Cardiac muscle cell (in vitro differentiated cells and primary cell): ENCODE data around the gene TRIM68. TPM values are rescaled to one million over a fixed set of nuclear protein-coding genes. Genes with fewer than 3 reads are reported as not detected.

ENCODE experiments used
- DNase-seq, 2 donors: peaks; one replicate each; pipeline versions ENCODE4 v3.0.0 to v3.0.0-alpha.2; 2010 to 2017; ENCODE audit warnings: low read depth in 1 of 2, low spot score in 1 of 2
- H3K27ac ChIP-seq: fragments of 200-600 bp; sonication (generic); 2 replicates; pipeline ENCODE4 v1.5.1; 2016
- H3K27me3 ChIP-seq: fragments of 200-600 bp; sonication (generic); 2 replicates; pipeline ENCODE4 v1.6.0; 2016; ENCODE audit warnings: control low read depth
- H3K36me3 ChIP-seq: fragments of 200-600 bp; sonication (generic); 2 replicates; pipeline ENCODE4 v1.5.1; 2016; ENCODE audit warnings: control low read depth
- H3K4me1 ChIP-seq: fragments of 200-600 bp; sonication (generic); 2 replicates; pipeline ENCODE4 v1.8.1; 2017; ENCODE audit warnings: low read depth, mild to moderate bottlenecking, mixed run types
- H3K4me3 ChIP-seq: fragments of 200-600 bp; sonication (generic); 2 replicates; pipeline ENCODE4 v1.5.1; 2016; ENCODE audit warnings: mild to moderate bottlenecking
- H3K9me3 ChIP-seq: fragments of 200-600 bp; sonication (generic); 2 replicates; pipeline ENCODE4 v1.5.1; 2017; ENCODE audit warnings: low read depth, mild to moderate bottlenecking, control low read depth
- polyA plus RNA-seq: library from polyadenylated mRNA; unstranded; fragments of >200 nt; fragmentation: Nextera tagmentation; extraction: Ambion mirVana; gene quantifications from 2 replicates; pipeline ENCODE4 v1.2.1, GENCODE V29; 2016
- total RNA-seq: library from RNA; depleted of rRNA; stranded (reverse); fragments of >200 nt; gene quantifications from 2 replicates; pipeline ENCODE4 v1.2.3, GENCODE V29; 2016
- TF ChIP-seq, protein P1 (sequence below): IDR thresholded peaks from 2 replicates; pipeline ENCODE4 v1.5.1; 2012; ENCODE audit warnings: low read depth, mild to moderate bottlenecking, low read length

Gene TRIM68
- total and polyA plus RNA-seq, 2 experiments from 2014 or later, result 9.7 to 10.6 TPM

DNA sequence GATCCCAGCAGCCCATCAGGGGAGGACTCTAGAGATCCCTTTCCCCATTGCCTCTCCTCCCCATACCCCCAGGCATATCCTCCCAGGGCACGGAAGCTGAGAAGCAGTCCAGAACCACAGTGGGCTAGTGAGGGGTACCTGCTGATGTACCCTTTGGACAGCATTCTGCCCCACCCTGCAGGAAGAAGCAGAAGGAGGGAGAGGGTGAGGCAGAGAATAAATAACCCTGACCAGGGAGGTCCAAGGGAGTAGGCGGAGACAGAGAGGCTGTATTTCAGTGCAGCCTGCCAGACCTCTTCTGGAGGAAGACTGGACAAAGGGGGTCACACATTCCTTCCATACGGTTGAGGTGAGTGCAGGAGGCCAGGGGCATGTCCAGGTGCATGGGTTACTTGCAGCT, 35.7 kb upstream of the TRIM68 start, which contains the start of gene OR51E1:
TSS of gene OR51E1 (plus strand) at position 301 of the 400 bp plus-strand sequence. CDS start 8,545 bp downstream, outside the sequence.
- no peaks in the 10 kb centered on the region for H3K36me3 ChIP-seq
- TF ChIP-seq, protein P1, sequence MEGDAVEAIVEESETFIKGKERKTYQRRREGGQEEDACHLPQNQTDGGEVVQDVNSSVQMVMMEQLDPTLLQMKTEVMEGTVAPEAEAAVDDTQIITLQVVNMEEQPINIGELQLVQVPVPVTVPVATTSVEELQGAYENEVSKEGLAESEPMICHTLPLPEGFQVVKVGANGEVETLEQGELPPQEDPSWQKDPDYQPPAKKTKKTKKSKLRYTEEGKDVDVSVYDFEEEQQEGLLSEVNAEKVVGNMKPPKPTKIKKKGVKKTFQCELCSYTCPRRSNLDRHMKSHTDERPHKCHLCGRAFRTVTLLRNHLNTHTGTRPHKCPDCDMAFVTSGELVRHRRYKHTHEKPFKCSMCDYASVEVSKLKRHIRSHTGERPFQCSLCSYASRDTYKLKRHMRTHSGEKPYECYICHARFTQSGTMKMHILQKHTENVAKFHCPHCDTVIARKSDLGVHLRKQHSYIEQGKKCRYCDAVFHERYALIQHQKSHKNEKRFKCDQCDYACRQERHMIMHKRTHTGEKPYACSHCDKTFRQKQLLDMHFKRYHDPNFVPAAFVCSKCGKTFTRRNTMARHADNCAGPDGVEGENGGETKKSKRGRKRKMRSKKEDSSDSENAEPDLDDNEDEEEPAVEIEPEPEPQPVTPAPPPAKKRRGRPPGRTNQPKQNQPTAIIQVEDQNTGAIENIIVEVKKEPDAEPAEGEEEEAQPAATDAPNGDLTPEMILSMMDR, result no peak
- no peaks in the 10 kb centered on the region for H3K9me3 ChIP-seq
- H3K27me3 ChIP-seq, result no peaks in the 10 kb centered on the region
- no peaks in the 10 kb centered on the region for H3K4me1 ChIP-seq
- H3K27ac ChIP-seq, result no peak within 1 kb of the TSS
- no peak within 1 kb of the TSS for H3K4me3 ChIP-seq
- no peak for DNase-seq

DNA sequence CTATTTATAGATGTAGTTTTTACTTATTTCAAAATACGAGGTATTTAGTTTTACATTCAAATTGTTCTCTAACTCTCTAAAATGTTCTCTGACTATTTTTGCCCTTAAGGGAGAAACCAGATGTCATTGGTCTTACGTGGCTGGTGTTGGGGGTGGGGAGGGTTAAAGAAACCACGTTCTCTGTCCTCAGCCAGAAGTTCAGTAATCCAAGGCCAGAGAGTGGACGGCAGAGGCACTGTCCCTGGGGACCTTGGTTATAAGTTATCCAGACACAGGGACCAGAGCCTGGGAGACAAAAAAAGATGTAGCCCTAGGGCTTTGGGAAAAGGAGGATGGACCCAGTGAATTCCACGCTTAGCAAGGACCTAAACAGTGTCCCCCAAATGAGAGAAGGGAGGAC, 35.0 kb upstream of the TRIM68 start:
- Histone ChIP-seq H3K27me3 (no peaks in the 10 kb centered on the region), H3K36me3 (no peaks in the 10 kb centered on the region), H3K9me3 (no peaks in the 10 kb centered on the region), H3K4me3 (no peak overlapping the region), H3K27ac (no peak overlapping the region), H3K4me1 (no peaks in the 10 kb centered on the region)
- TF ChIP-seq, protein P1, result no peak
- DNase-seq, result no peak

DNA sequence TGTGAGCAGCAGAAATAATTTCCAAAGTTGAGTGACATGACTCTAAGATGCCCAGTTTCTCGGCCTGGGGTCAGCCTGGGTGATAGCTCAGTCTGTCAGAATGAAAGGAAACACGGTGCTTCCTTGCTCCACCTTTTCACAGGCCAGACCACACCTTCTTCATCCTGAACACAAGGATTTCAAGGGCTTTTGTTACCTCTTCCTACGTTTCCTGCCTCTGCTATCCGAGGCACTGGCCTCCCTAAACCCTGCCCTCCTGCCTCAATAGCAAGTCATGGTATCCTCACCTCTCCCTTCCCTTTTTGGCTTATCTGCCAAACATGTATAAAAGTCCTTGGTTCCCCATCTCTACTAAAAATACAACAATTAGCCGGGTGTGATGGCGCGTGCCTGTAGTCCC, 34.0 kb upstream of the TRIM68 start:
- Histone ChIP-seq H3K27me3 (peaks cover 5% of the 10 kb centered on the region), H3K4me1 (no peaks in the 10 kb centered on the region), H3K27ac (no peak overlapping the region), H3K4me3 (no peak overlapping the region), H3K9me3 (no peaks in the 10 kb centered on the region), H3K36me3 (no peaks in the 10 kb centered on the region)
- TF ChIP-seq, protein P1, result no peak
- no peak for DNase-seq

DNA sequence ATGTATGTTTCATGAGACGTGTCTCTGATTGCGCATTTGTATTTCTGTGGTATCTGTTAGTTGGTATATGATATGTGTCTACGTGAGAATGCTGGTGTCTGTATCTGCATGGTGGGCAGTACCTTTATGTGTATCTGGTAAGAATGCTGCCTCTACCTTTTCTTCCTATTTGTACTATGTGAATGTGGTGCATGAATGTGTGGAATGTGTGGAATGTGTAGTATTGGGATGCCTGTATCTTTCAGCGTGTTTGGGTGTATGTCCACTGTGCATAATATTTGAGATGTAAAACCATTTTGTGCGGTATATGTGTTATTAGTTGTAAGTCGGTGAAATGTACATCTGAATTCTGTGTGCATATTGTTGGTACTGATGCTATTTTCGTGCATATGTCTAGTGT, 33.5 kb upstream of the TRIM68 start:
- DNase-seq, result no peak
- Histone ChIP-seq H3K4me3 (no peak overlapping the region), H3K4me1 (no peaks in the 10 kb centered on the region), H3K9me3 (no peaks in the 10 kb centered on the region), H3K27me3 (peaks cover 5% of the 10 kb centered on the region), H3K36me3 (no peaks in the 10 kb centered on the region), H3K27ac (no peak overlapping the region)
- TF ChIP-seq, protein P1, result no peak

DNA sequence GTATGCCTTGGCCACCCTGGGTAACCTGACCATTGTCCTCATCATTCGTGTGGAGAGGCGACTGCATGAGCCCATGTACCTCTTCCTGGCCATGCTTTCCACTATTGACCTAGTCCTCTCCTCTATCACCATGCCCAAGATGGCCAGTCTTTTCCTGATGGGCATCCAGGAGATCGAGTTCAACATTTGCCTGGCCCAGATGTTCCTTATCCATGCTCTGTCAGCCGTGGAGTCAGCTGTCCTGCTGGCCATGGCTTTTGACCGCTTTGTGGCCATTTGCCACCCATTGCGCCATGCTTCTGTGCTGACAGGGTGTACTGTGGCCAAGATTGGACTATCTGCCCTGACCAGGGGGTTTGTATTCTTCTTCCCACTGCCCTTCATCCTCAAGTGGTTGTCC, 31.9 kb upstream of the TRIM68 start:
- no peaks in the 10 kb centered on the region for H3K36me3 ChIP-seq
- TF ChIP-seq, protein P1, result no peak

DNA sequence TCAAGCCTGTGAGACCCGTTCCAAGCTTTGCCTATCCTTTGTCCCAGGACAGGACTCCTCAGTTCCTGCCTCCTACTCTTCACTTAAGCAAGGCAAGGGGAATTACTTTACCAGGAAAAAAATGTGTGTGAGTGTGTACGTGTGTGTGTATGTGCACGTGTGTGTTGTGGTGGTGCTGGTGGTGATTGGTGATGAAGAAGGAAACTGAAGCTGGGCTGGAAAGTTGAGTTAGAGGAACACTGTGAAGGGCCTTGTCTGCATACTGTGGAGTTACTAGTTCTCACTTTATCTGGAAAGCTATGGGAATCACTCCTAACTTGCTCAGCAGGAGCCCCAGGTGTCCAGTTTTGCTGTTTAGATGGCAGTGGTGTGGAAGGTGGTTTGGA, 29.6 kb upstream of the TRIM68 start:
- no peak for DNase-seq
- Histone ChIP-seq H3K36me3 (no peaks in the 10 kb centered on the region), H3K4me1 (no peaks in the 10 kb centered on the region), H3K9me3 (no peaks in the 10 kb centered on the region), H3K27me3 (peaks cover 5% of the 10 kb centered on the region), H3K4me3 (no peak overlapping the region), H3K27ac (no peak overlapping the region)
- TF ChIP-seq, protein P1, result no peak

More for the DNA sequence above, 31.9 kb upstream of the TRIM68 start:
- Histone ChIP-seq H3K4me1 (no peaks in the 10 kb centered on the region), H3K27me3 (peaks cover 5% of the 10 kb centered on the region), H3K9me3 (no peaks in the 10 kb centered on the region), H3K27ac (no peak overlapping the region), H3K4me3 (no peak overlapping the region)
- DNase-seq, result no peak
